ENCODE data around the gene MSTO1. TPM values are rescaled to one million over a fixed set of nuclear protein-coding genes. Genes with fewer than 3 reads are reported as not detected.
A peak's percentile ranks its signal among the peaks of the same experiment; 100 is the strongest.
"Not testable (repeated sequence)": the region's sequence is repeated elsewhere in the genome, so short reads cannot be mapped to it uniquely, and the experiment has no call there.

The MSTO1 gene
- total RNA-seq: 10 to 100 TPM; 61.5 to 64.5 TPM

- POLR2A ChIA-PET: no interaction called here
- peak; percentile 97 for DNase-seq
- peaks cover 13% of the 10 kb centered on the region for H3K36me3 Mint-ChIP-seq (ENCODE audit: low read depth)
- H3K9me3 Mint-ChIP-seq: no peaks in the 10 kb centered on the region
- CTCF ChIA-PET: interaction anchor here (0.6 to 0.8 kb wide), 2 partner anchors 10 to 153 kb away, joined by 3 read pairs; no protein-coding TSS in a partner anchor
- no peaks in the 10 kb centered on the region for H3K27me3 Mint-ChIP-seq
- peak within 1 kb of the TSS; percentile 94 for H3K27ac Mint-ChIP-seq
- peaks cover 6% of the 10 kb centered on the region for H3K4me1 Mint-ChIP-seq
- H3K4me3 Mint-ChIP-seq: peak within 1 kb of the TSS; percentile 93
Observed at GRCh38 chr1:155609515-155610256, at the start of gene MSTO1. MSTO1 (plus strand) TSS chr1:155610218; CDS start chr1:155610249, 31 bp downstream.

- peaks cover 18% of the 10 kb centered on the region for H3K36me3 Mint-ChIP-seq (ENCODE audit: low read depth)
- peak overlapping the region; percentile 99 for H3K4me3 Mint-ChIP-seq
- peak; percentile 63 for DNase-seq
- POLR2A ChIA-PET: interaction anchor here (0.7 kb wide), 1 partner anchor 719 kb away, joined by 3 read pairs; no protein-coding TSS in a partner anchor
- H3K9me3 Mint-ChIP-seq, H3K27me3 Mint-ChIP-seq, CTCF ChIA-PET: not testable (repeated sequence)
- peaks cover 46% of the 10 kb centered on the region for H3K4me1 Mint-ChIP-seq
- peak overlapping the region; percentile 99 for H3K27ac Mint-ChIP-seq
Observed at GRCh38 chr1:155561779-155562580, 48.0 kb upstream of the MSTO1 start.

- ChIA-PET POLR2A (interaction anchor here (0.7 kb wide), 1 partner anchor 719 kb away, joined by 3 read pairs; no protein-coding TSS in a partner anchor), CTCF (interaction anchor here (0.6 kb wide), 1 partner anchor 26 kb away, joined by 3 read pairs; no protein-coding TSS in a partner anchor)
- Mint-ChIP-seq H3K36me3 (ENCODE audit: low read depth) (peaks cover 18% of the 10 kb centered on the region), H3K4me3 (peak within 1 kb of the TSS; percentile 99), H3K4me1 (peaks cover 43% of the 10 kb centered on the region), H3K27me3 (no peaks in the 10 kb centered on the region), H3K9me3 (no peaks in the 10 kb centered on the region), H3K27ac (peak within 1 kb of the TSS; percentile 99)
- DNase-seq: peak; percentile 92
Observed at GRCh38 chr1:155562581-155563376, 47.2 kb upstream of the MSTO1 start, which contains the start of gene ASH1L. ASH1L (minus strand) TSS chr1:155562803; CDS start chr1:155521519, 41,284 bp downstream.

GRCh38 chr1:155563377-155564022 lies 46.5 kb upstream of the MSTO1 start:
- not testable (repeated sequence) for H3K9me3 Mint-ChIP-seq, DNase-seq, H3K27me3 Mint-ChIP-seq
- H3K27ac Mint-ChIP-seq: peak overlapping the region; percentile 99
- POLR2A ChIA-PET: interaction anchor here (0.7 kb wide), 1 partner anchor 290 kb away, joined by 4 read pairs; the partner anchor contains the start of gene CLK2
- CTCF ChIA-PET: interaction anchor here (0.6 kb wide), 1 partner anchor 26 kb away, joined by 3 read pairs; no protein-coding TSS in a partner anchor
- H3K4me3 Mint-ChIP-seq: peak overlapping the region; percentile 99
- H3K36me3 Mint-ChIP-seq (ENCODE audit: low read depth): peaks cover 18% of the 10 kb centered on the region
- peaks cover 39% of the 10 kb centered on the region for H3K4me1 Mint-ChIP-seq

GRCh38 chr1:155569988-155570592 lies 39.9 kb upstream of the MSTO1 start:
- DNase-seq: no peak
- Mint-ChIP-seq H3K27me3 (no peaks in the 10 kb centered on the region), H3K9me3 (no peaks in the 10 kb centered on the region), H3K4me1 (peaks cover 21% of the 10 kb centered on the region), H3K36me3 (ENCODE audit: low read depth) (peaks cover 26% of the 10 kb centered on the region), H3K27ac (no peak overlapping the region), H3K4me3 (no peak overlapping the region)
- ChIA-PET POLR2A (no interaction called here), CTCF (no interaction called here)

- no peaks in the 10 kb centered on the region for H3K27me3 Mint-ChIP-seq
- H3K4me3 Mint-ChIP-seq: no peak overlapping the region
- H3K27ac Mint-ChIP-seq: no peak overlapping the region
- peaks cover 23% of the 10 kb centered on the region for H3K36me3 Mint-ChIP-seq (ENCODE audit: low read depth)
- DNase-seq: no peak
- ChIA-PET CTCF (interaction anchor here (0.6 to 1.1 kb wide), 4 partner anchors 21 to 269 kb away, joined by 3 read pairs; no protein-coding TSS in a partner anchor), POLR2A (no interaction called here)
- no peaks in the 10 kb centered on the region for H3K9me3 Mint-ChIP-seq
- H3K4me1 Mint-ChIP-seq: peaks cover 18% of the 10 kb centered on the region
Observed at GRCh38 chr1:155570593-155570990, 39.4 kb upstream of the MSTO1 start.

- CTCF ChIA-PET: interaction anchor here (0.7 kb wide), 1 partner anchor 39 kb away, joined by 3 read pairs; no protein-coding TSS in a partner anchor
- POLR2A ChIA-PET: interaction anchor here (0.7 kb wide), 1 partner anchor 26 kb away, joined by 3 read pairs; no protein-coding TSS in a partner anchor
- no peak for DNase-seq
- no peaks in the 10 kb centered on the region for H3K9me3 Mint-ChIP-seq
- peaks cover 8% of the 10 kb centered on the region for H3K4me1 Mint-ChIP-seq
- H3K27me3 Mint-ChIP-seq: no peaks in the 10 kb centered on the region
- H3K4me3 Mint-ChIP-seq: no peak overlapping the region
- H3K27ac Mint-ChIP-seq: no peak overlapping the region
- peaks cover 15% of the 10 kb centered on the region for H3K36me3 Mint-ChIP-seq (ENCODE audit: low read depth)
Observed at GRCh38 chr1:155574077-155574476, 35.9 kb upstream of the MSTO1 start.

- H3K9me3 Mint-ChIP-seq; DNase-seq; H3K27me3 Mint-ChIP-seq; H3K27ac Mint-ChIP-seq; H3K36me3 Mint-ChIP-seq (ENCODE audit: low read depth); CTCF ChIA-PET; POLR2A ChIA-PET; H3K4me1 Mint-ChIP-seq; H3K4me3 Mint-ChIP-seq: not testable (repeated sequence)
Observed at GRCh38 chr1:155575608-155576007, 34.4 kb upstream of the MSTO1 start.

GRCh38 chr1:155583846-155584245 lies 26.2 kb upstream of the MSTO1 start:
- H3K4me3 Mint-ChIP-seq; H3K27ac Mint-ChIP-seq; H3K27me3 Mint-ChIP-seq; H3K36me3 Mint-ChIP-seq (ENCODE audit: low read depth); POLR2A ChIA-PET; H3K4me1 Mint-ChIP-seq; H3K9me3 Mint-ChIP-seq; DNase-seq: not testable (repeated sequence)
- CTCF ChIA-PET: interaction anchor here (0.8 to 1.1 kb wide), 2 partner anchors 8 to 207 kb away, joined by 3 read pairs; no protein-coding TSS in a partner anchor

GRCh38 chr1:155589282-155589681 lies 20.7 kb upstream of the MSTO1 start:
- CTCF ChIA-PET: interaction anchor here (1.0 to 1.4 kb wide), 2 partner anchors 8 to 265 kb away, joined by 3 read pairs; no protein-coding TSS in a partner anchor
- H3K4me3 Mint-ChIP-seq; H3K4me1 Mint-ChIP-seq; H3K9me3 Mint-ChIP-seq; H3K27me3 Mint-ChIP-seq; H3K27ac Mint-ChIP-seq; POLR2A ChIA-PET; DNase-seq; H3K36me3 Mint-ChIP-seq (ENCODE audit: low read depth): not testable (repeated sequence)

- POLR2A ChIA-PET; H3K4me3 Mint-ChIP-seq; H3K4me1 Mint-ChIP-seq; DNase-seq; H3K36me3 Mint-ChIP-seq (ENCODE audit: low read depth); H3K9me3 Mint-ChIP-seq; H3K27ac Mint-ChIP-seq; H3K27me3 Mint-ChIP-seq: not testable (repeated sequence)
- CTCF ChIA-PET: interaction anchor here (0.6 to 1.5 kb wide), 4 partner anchors 20 to 340 kb away, joined by 3 to 4 read pairs (median 4); no protein-coding TSS in a partner anchor
Observed at GRCh38 chr1:155590516-155591247, 19.3 kb upstream of the MSTO1 start.

Measured in activated CD4-positive, alpha-beta T cell treated with anti-CD3 and anti-CD28 coated beads, Interleukin-2, amount 10 ng/mL, durations not matched to agents 7 days and 5 days (primary cell).